ENCODE data around the gene AIG1. TPM values are rescaled to one million over a fixed set of nuclear protein-coding genes. Genes with fewer than 3 reads are reported as not detected.
"Not testable (repeated sequence)": the region's sequence is repeated elsewhere in the genome, so short reads cannot be mapped to it uniquely, and the experiment has no call there.

The AIG1 gene
- polyA plus RNA-seq, 1 donor from 2014 or later = 23.2 TPM

DNA sequence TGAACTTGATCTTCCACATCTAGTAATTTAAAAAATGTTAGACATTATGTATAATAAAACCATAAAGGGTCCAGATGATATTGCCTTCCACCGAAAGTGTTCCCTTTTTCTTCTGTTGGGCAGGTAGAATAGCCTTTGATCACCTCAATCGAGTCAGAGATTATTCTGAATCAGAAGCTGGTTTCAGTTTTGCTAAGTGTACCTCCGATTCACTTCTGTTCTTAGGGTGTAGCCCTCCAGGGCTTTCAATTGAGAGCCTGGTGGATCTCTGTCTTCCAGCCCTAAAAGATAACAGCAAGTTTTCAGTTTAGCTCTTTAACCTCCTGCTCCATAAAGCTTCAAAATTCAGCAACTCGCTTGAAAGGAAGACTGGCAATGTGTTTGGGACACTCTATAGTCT lies 21.1 kb upstream of the AIG1 start:
- no peak overlapping the region for H3K9ac ChIP-seq (ENCODE audit: low read length)
- H3K9me2 ChIP-seq (ENCODE audit: insufficient read depth, low read length) = no peaks in the 10 kb centered on the region
- no peak overlapping the region for H2AFZ ChIP-seq (ENCODE audit: low read depth, low read length)
- no peak overlapping the region for H3K27ac ChIP-seq (ENCODE audit: low read length)
- no peaks in the 10 kb centered on the region for H3K36me3 ChIP-seq (ENCODE audit: insufficient read depth, low read length)
- no peak overlapping the region for H3K4me3 ChIP-seq (ENCODE audit: low read length)
- no peak overlapping the region for H3K4me2 ChIP-seq (ENCODE audit: low read length)
- H3F3A ChIP-seq (ENCODE audit: insufficient read depth, low read length, poor library complexity, severe bottlenecking) = no peaks in the 10 kb centered on the region
- H4K20me1 ChIP-seq (ENCODE audit: insufficient read depth) = no peaks in the 10 kb centered on the region
- no peaks in the 10 kb centered on the region for H3K27me3 ChIP-seq (ENCODE audit: insufficient read depth, low read depth, low read length)
- H3K79me2 ChIP-seq (replicated peaks; ENCODE audit: insufficient read depth, low read length) = no peaks in the 10 kb centered on the region
- TF ChIP-seq, protein P1, sequence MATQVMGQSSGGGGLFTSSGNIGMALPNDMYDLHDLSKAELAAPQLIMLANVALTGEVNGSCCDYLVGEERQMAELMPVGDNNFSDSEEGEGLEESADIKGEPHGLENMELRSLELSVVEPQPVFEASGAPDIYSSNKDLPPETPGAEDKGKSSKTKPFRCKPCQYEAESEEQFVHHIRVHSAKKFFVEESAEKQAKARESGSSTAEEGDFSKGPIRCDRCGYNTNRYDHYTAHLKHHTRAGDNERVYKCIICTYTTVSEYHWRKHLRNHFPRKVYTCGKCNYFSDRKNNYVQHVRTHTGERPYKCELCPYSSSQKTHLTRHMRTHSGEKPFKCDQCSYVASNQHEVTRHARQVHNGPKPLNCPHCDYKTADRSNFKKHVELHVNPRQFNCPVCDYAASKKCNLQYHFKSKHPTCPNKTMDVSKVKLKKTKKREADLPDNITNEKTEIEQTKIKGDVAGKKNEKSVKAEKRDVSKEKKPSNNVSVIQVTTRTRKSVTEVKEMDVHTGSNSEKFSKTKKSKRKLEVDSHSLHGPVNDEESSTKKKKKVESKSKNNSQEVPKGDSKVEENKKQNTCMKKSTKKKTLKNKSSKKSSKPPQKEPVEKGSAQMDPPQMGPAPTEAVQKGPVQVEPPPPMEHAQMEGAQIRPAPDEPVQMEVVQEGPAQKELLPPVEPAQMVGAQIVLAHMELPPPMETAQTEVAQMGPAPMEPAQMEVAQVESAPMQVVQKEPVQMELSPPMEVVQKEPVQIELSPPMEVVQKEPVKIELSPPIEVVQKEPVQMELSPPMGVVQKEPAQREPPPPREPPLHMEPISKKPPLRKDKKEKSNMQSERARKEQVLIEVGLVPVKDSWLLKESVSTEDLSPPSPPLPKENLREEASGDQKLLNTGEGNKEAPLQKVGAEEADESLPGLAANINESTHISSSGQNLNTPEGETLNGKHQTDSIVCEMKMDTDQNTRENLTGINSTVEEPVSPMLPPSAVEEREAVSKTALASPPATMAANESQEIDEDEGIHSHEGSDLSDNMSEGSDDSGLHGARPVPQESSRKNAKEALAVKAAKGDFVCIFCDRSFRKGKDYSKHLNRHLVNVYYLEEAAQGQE (IDR thresholded peaks at IDR 0.05; ENCODE audit: borderline replicate concordance) = no peak
- TF ChIP-seq TAF1 (IDR thresholded peaks at IDR 0.05; ENCODE audit: low read depth) (no peak), EZH2 (IDR thresholded peaks at IDR 0.05; ENCODE audit: borderline replicate concordance, insufficient read depth, low read length, poor library complexity, severe bottlenecking) (no peak), CTCF (IDR thresholded peaks at IDR 0.05; ENCODE audit: poor library complexity, severe bottlenecking) (no peak), SMC3 (conservative IDR thresholded peaks at IDR 0.05; ENCODE audit: poor library complexity) (no peak), EP300 (conservative IDR thresholded peaks at IDR 0.05; ENCODE audit: poor library complexity, severe bottlenecking) (no peak), MXI1 (conservative IDR thresholded peaks at IDR 0.05; ENCODE audit: poor library complexity, severe bottlenecking) (no peak), POLR2AphosphoS5 (IDR thresholded peaks at IDR 0.05) (no peak), RAD21 (conservative IDR thresholded peaks at IDR 0.05) (no peak)
- no peaks in the 10 kb centered on the region for H3K9me3 ChIP-seq (ENCODE audit: low read length)

DNA sequence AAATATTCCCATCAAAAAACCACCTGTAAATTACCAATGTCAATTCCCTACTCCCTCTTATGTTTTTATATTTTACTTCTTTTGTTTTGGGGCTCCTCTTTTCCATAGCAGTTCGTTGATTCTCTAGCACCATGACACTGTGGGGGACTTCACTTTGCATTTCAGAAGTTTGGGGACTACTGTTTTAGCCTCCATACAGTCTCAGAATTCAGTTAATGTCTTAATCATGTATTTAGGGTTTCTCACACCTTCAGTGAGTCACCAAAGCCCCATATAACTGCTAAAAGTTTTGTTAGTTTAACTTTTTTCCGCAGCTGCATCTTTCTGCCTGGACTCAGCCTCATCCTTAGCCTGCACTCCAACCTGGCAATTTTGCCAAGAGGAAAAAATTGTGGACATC lies 20.7 kb upstream of the AIG1 start:
- Histone ChIP-seq H3F3A (ENCODE audit: insufficient read depth, low read length, poor library complexity, severe bottlenecking) (no peaks in the 10 kb centered on the region), H3K27ac (ENCODE audit: low read length) (no peak overlapping the region), H4K20me1 (ENCODE audit: insufficient read depth) (no peaks in the 10 kb centered on the region), H2AFZ (ENCODE audit: low read depth, low read length) (no peak overlapping the region), H3K9me3 (ENCODE audit: low read length) (no peaks in the 10 kb centered on the region), H3K36me3 (ENCODE audit: insufficient read depth, low read length) (no peaks in the 10 kb centered on the region), H3K4me2 (ENCODE audit: low read length) (no peak overlapping the region), H3K27me3 (ENCODE audit: insufficient read depth, low read depth, low read length) (no peaks in the 10 kb centered on the region), H3K4me3 (ENCODE audit: low read length) (no peak overlapping the region), H3K9ac (ENCODE audit: low read length) (no peak overlapping the region), H3K9me2 (ENCODE audit: insufficient read depth, low read length) (no peaks in the 10 kb centered on the region), H3K79me2 (replicated peaks; ENCODE audit: insufficient read depth, low read length) (no peaks in the 10 kb centered on the region)
- TF ChIP-seq, protein P1 (IDR thresholded peaks at IDR 0.05; ENCODE audit: borderline replicate concordance) = no peak
- TF ChIP-seq TAF1 (IDR thresholded peaks at IDR 0.05; ENCODE audit: low read depth) (no peak), EZH2 (IDR thresholded peaks at IDR 0.05; ENCODE audit: borderline replicate concordance, insufficient read depth, low read length, poor library complexity, severe bottlenecking) (no peak), MXI1 (conservative IDR thresholded peaks at IDR 0.05; ENCODE audit: poor library complexity, severe bottlenecking) (no peak), SMC3 (conservative IDR thresholded peaks at IDR 0.05; ENCODE audit: poor library complexity) (no peak), POLR2AphosphoS5 (IDR thresholded peaks at IDR 0.05) (no peak), CTCF (IDR thresholded peaks at IDR 0.05; ENCODE audit: poor library complexity, severe bottlenecking) (no peak), EP300 (conservative IDR thresholded peaks at IDR 0.05; ENCODE audit: poor library complexity, severe bottlenecking) (no peak), RAD21 (conservative IDR thresholded peaks at IDR 0.05) (no peak)

- not testable (repeated sequence) for H3K36me3 ChIP-seq (ENCODE audit: insufficient read depth, low read length); H4K20me1 ChIP-seq (ENCODE audit: insufficient read depth); H3K27me3 ChIP-seq (ENCODE audit: insufficient read depth, low read depth, low read length); H3K4me3 ChIP-seq (ENCODE audit: low read length); H3K9me3 ChIP-seq (ENCODE audit: low read length); H3K4me2 ChIP-seq (ENCODE audit: low read length); H3K27ac ChIP-seq (ENCODE audit: low read length); H3K79me2 ChIP-seq (replicated peaks; ENCODE audit: insufficient read depth, low read length); H2AFZ ChIP-seq (ENCODE audit: low read depth, low read length); H3F3A ChIP-seq (ENCODE audit: insufficient read depth, low read length, poor library complexity, severe bottlenecking); H3K9me2 ChIP-seq (ENCODE audit: insufficient read depth, low read length); H3K9ac ChIP-seq (ENCODE audit: low read length)
These were observed 16.3 kb upstream of the AIG1 start for GRCh38 chr6:143044345-143044744.
